Keratinocyte (primary cell): ENCODE measurements around the gene SLC25A11.

Experiments used
- CTCF ChIP-seq, 3 experiments: IDR thresholded peaks in 1 of 3; conservative IDR thresholded peaks in 1 of 3; optimal IDR thresholded peaks in 1 of 3; 2 replicates in 2 of 3; 3 replicates in 1 of 3; pipeline versions ENCODE3 to v1.5.1; 2011; ENCODE audit warnings: low read length in 3 of 3, mild to moderate bottlenecking in 3 of 3, moderate library complexity in 2 of 3, control low read depth in 1 of 3, inconsistent platforms in 1 of 3; ENCODE audit not compliant: insufficient read depth in 2 of 3; ENCODE audit errors: extremely low read depth in 1 of 3
- EZH2 ChIP-seq: IDR thresholded peaks from one replicate; pipeline ENCODE4 v1.6.1; 2012; ENCODE audit warnings: inconsistent platforms, mild to moderate bottlenecking, low read length, moderate library complexity

GRCh38 chr17:4939796-4940554 lies at the start of gene SLC25A11, which contains the start of gene RNF167:
- TF ChIP-seq CTCF (optimal IDR thresholded peaks at IDR 0.05 in 1 of 3, IDR thresholded peaks at IDR 0.05 in 1 of 3, conservative IDR thresholded peaks at IDR 0.05 in 1 of 3; ENCODE audit: extremely low read depth in 1 of 3, insufficient read depth in 2 of 3, low read length in 3 of 3) (no peak), EZH2 (no peak)
